Fibroblast of upper back skin (primary cell): ENCODE data around the gene BCL2L12.
"Not testable (repeated sequence)": the region's sequence is repeated elsewhere in the genome, so short reads cannot be mapped to it uniquely, and the experiment has no call there.

Experiments
- DNase-seq: peaks from one replicate; pipeline ENCODE4 v3.0.0-alpha.2; 2013

BCL2L12 gene

GRCh38 chr19:49713236-49713845 is 47.6 kb downstream of the BCL2L12 start:
- DNase-seq, result no peak

- no peak for DNase-seq
Observed at GRCh38 chr19:49716154-49716553, 50.4 kb downstream of the BCL2L12 start.

GRCh38 chr19:49718511-49718910 is 52.8 kb downstream of the BCL2L12 start:
- no peak for DNase-seq

GRCh38 chr19:49718991-49719390 is 53.3 kb downstream of the BCL2L12 start:
- DNase-seq, result no peak

- DNase-seq, result not testable (repeated sequence)
Observed at GRCh38 chr19:49719420-49719819, 53.7 kb downstream of the BCL2L12 start.
